Pancreas (tissue), 10 donors: ENCODE data around the gene ARVCF. TPM values are rescaled to one million over a fixed set of nuclear protein-coding genes. Genes with fewer than 3 reads are reported as not detected.

ENCODE experiments used
- ATAC-seq, 4 donors: fragments of 200-7000 bp; cut with Tn5 transposase; one replicate each; pipeline versions ENCODE4 v1.8.0 to v1.9.1; 2020; ENCODE audit warnings: mild to moderate bottlenecking in 4 of 4, moderate library complexity in 4 of 4
- DNase-seq, 6 donors: peaks; one replicate each; pipeline ENCODE4 v3.0.0-alpha.2; 2020
- FAIRE-seq: peaks from 2 replicates; lab custom pipeline; 2012; peaks lifted over from hg19 to GRCh38; lab: Jason Lieb, UNC
- H3K27ac ChIP-seq, 4 donors: fragments of 200-600 bp; sonication (generic); 1 replicate in 3 of 4; 2 replicates in 1 of 4; pipeline versions ENCODE4 v1.5.0 to v1.8.0; 2020
- H3K27me3 ChIP-seq, 4 donors: fragments of 200-600 bp; one replicate each; pipeline ENCODE4 v1.8.0; 2021
- H3K36me3 ChIP-seq, 3 donors: fragments of 200-600 bp; sonication (generic) in 1 of 3; one replicate each; pipeline versions ENCODE4 v1.5.0 to v1.8.0; 2020 to 2021
- H3K4me1 ChIP-seq, 3 donors: fragments of 200-600 bp; one replicate each; pipeline ENCODE4 v1.8.0; 2021
- H3K4me3 ChIP-seq, 4 donors: fragments of 200-600 bp; sonication (generic) in 2 of 4; one replicate each; pipeline versions ENCODE4 v1.5.0 to v1.8.0; 2020 to 2021
- H3K9me3 ChIP-seq, 4 donors: fragments of 200-600 bp; one replicate each; pipeline ENCODE4 v1.8.0; 2021
- CTCF ChIP-seq, 4 donors: fragments of 200-600 bp; sonication (generic) in 3 of 4; IDR thresholded peaks; one replicate each; pipeline versions ENCODE4 v1.5.0 to v1.8.0; 2021; ENCODE audit warnings: antibody characterized with exemption in 4 of 4
- WGBS, 2 donors: extraction: QIAGEN DNeasy Blood & Tissue Kit; methylation state at CpG; one replicate each; pipeline ENCODE4 v1.1.7; 2013; 5-methylcytosine and 5-hydroxymethylcytosine counted together
- intact Hi-C, 3 donors: fragments of 100-400 bp; cut with DNase I; formaldehyde crosslinking; loops; one replicate each; pipeline versions ENCODE4 v1.11.1 to v1.14.2; 2022
- polyA plus RNA-seq, 2 donors: library from polyadenylated mRNA; stranded (reverse); fragments of 200-250 nt; gene quantifications; one replicate each; pipeline ENCODE4 v1.2.3, GENCODE V29; 2013
- total RNA-seq, 6 donors: library from RNA; stranded (reverse); fragmentation: NEBNext Ultra II Directional in 4 of 6; extraction: Animal tissue kit (Norgen Biotek cat#: 25700) in 4 of 6; gene quantifications; one replicate each; pipeline versions ENCODE4 v1.2.1 to v1.2.4, GENCODE V29; 2021 to 2023
- donor health status: healthy with polysubstance abuse.
- donor health status: DM: no; HTN: no; CAD: no; lungs with moderate emphysema.
- donor health status: DM: no; HTN: no; CAD: no.
- donor health status: control.
- donor health status: control.
- donor health status: Bipolar disorder and iron deficiency.
- donor health status: DM: yes; HTN: yes; CAD: no.
- donor health status: DM: no; HTN: no; CAD: no.
- donor health status: DM: no; HTN: no; CAD: no.
- donor health status: DM: yes; HTN: yes; CAD: no.

Gene ARVCF
- total and polyA plus RNA-seq, 8 donors: 5.0 to 57.8 (median 13.0) TPM

- peaks cover 0 to 7% (median 5%) of the 10 kb centered on the region in 3 donors for H3K4me1 ChIP-seq
- 78 to 92% methylated on average over 11 of the region's 11 CpGs for WGBS, 2 donors
- H3K36me3 ChIP-seq: no peaks in the 10 kb centered on the region
- intact Hi-C loops: no loop called here
- DNase-seq: peak in 2 of 6 donors; percentile 22 to 73
- H3K9me3 ChIP-seq: no peaks in the 10 kb centered on the region
- no peaks in the 10 kb centered on the region for H3K27me3 ChIP-seq
- TF ChIP-seq CTCF (IDR thresholded peaks at IDR 0.05): no peak
- H3K27ac ChIP-seq: no peak overlapping the region
- FAIRE-seq: no peak
- no peak overlapping the region for H3K4me3 ChIP-seq
- no peak for ATAC-seq
Measured at GRCh38 chr22:19984851-19985811, 31.5 kb downstream of the ARVCF start.

- peak in 2 of 4 donors; percentile 26 to 65 for ATAC-seq
- Histone ChIP-seq H3K4me3 (no peak overlapping the region), H3K36me3 (no peaks in the 10 kb centered on the region), H3K9me3 (no peaks in the 10 kb centered on the region), H3K27ac (no peak overlapping the region), H3K4me1 (peaks cover 0 to 7% (median 5%) of the 10 kb centered on the region in 3 donors), H3K27me3 (no peaks in the 10 kb centered on the region)
- peak in 2 of 6 donors; percentile 25 to 57 for DNase-seq
- 86 to 87% methylated on average over 19 of the region's 19 CpGs for WGBS, 2 donors
- no peak for TF ChIP-seq CTCF (IDR thresholded peaks at IDR 0.05)
- no peak for FAIRE-seq
- intact Hi-C loops: no loop called here
Measured at GRCh38 chr22:19984201-19984753, 32.3 kb downstream of the ARVCF start.

GRCh38 chr22:19983741-19984140 is 32.9 kb downstream of the ARVCF start:
- DNase-seq: peak in 2 of 6 donors; percentile 39 to 59
- H3K36me3 ChIP-seq: no peaks in the 10 kb centered on the region
- no peak overlapping the region for H3K4me3 ChIP-seq
- H3K9me3 ChIP-seq: no peaks in the 10 kb centered on the region
- intact Hi-C loops: no loop called here
- no peak for FAIRE-seq
- TF ChIP-seq CTCF (IDR thresholded peaks at IDR 0.05): no peak
- H3K27ac ChIP-seq: no peak overlapping the region
- no peaks in the 10 kb centered on the region for H3K27me3 ChIP-seq
- peaks cover 0 to 7% (median 5%) of the 10 kb centered on the region in 3 donors for H3K4me1 ChIP-seq
- 77 to 79% methylated on average over 5 of the region's 5 CpGs for WGBS, 2 donors
- ATAC-seq: no peak

GRCh38 chr22:19982991-19983578 is 33.5 kb downstream of the ARVCF start:
- Histone ChIP-seq H3K27me3 (no peaks in the 10 kb centered on the region), H3K4me1 (peaks cover 0 to 7% (median 5%) of the 10 kb centered on the region in 3 donors), H3K27ac (no peak overlapping the region), H3K4me3 (no peak overlapping the region), H3K9me3 (no peaks in the 10 kb centered on the region), H3K36me3 (no peaks in the 10 kb centered on the region)
- DNase-seq (peak in 3 of 6 donors; percentile 23 to 62 (median 50)), ATAC-seq (no peak), FAIRE-seq (no peak)
- TF ChIP-seq CTCF (IDR thresholded peaks at IDR 0.05): no peak
- intact Hi-C loops: no loop called here
- 94 to 99% methylated on average over 8 of the region's 8 CpGs for WGBS, 2 donors
